Sigmoid colon (tissue), 4 donors: Measurements from ENCODE around the gene STAG3.

Source experiments
- CTCF ChIP-seq, 4 experiments: fragments of 450-650 bp in 3 of 4; fragments of 200-600 bp in 1 of 4; IDR thresholded peaks; one replicate each; pipeline ENCODE4 v1.5.1; 2016 to 2019; ENCODE audit warnings: antibody characterized with exemption in 4 of 4, mild to moderate bottlenecking in 3 of 4, moderate library complexity in 2 of 4
- EP300 ChIP-seq, 4 donors: sonication (generic); formaldehyde crosslinking; IDR thresholded peaks; one replicate each; pipeline ENCODE4 v1.6.1; 2017; ENCODE audit warnings: antibody characterized with exemption in 4 of 4
- POLR2A ChIP-seq, 2 donors: fragments of 450-650 bp; IDR thresholded peaks; one replicate each; pipeline ENCODE4 v1.6.1; 2016; ENCODE audit warnings: antibody characterized with exemption in 2 of 2, mild to moderate bottlenecking in 2 of 2, moderate library complexity in 2 of 2

GRCh38 chr7:100204454-100204853 lies 26.7 kb downstream of the STAG3 start:
- TF ChIP-seq CTCF (IDR thresholded peaks at IDR 0.05) (no peak), EP300 (IDR thresholded peaks at IDR 0.05) (no peak), POLR2A (IDR thresholded peaks at IDR 0.05) (no peak)
